Neural cell (in vitro differentiated cells): ENCODE results near the gene RAB13. TPM values are rescaled to one million over a fixed set of nuclear protein-coding genes. Genes with fewer than 3 reads are reported as not detected.

Source experiments
- H2AFZ ChIP-seq: fragments of 200-600, 300-800 bp; sonication (generic), shearing (Covaris generic); 2 replicates; pipeline ENCODE4 v1.6.0; 2014; ENCODE audit warnings: low read depth, mild to moderate bottlenecking, antibody characterized with exemption, low read length, moderate library complexity
- H3F3A ChIP-seq: fragments of 200-600 bp; shearing (Covaris generic); 2 replicates; pipeline ENCODE4 v1.6.1; 2016; ENCODE audit warnings: mild to moderate bottlenecking, moderate library complexity, mixed read lengths, antibody characterized with exemption, low read length; ENCODE audit not compliant: insufficient read depth, poor library complexity, severe bottlenecking
- H3K27ac ChIP-seq: fragments of 200-600, 300-800 bp; sonication (generic), shearing (Covaris generic); 2 replicates; pipeline ENCODE4 v1.5.1; 2014; ENCODE audit warnings: mild to moderate bottlenecking, low read length, moderate library complexity
- H3K27me3 ChIP-seq: fragments of 300-800, 200-600 bp; sonication (generic), shearing (Covaris generic); 2 replicates; pipeline ENCODE4 v1.6.0; 2014; ENCODE audit warnings: mild to moderate bottlenecking, low read depth, low read length, moderate library complexity; ENCODE audit not compliant: insufficient read depth
- H3K36me3 ChIP-seq: fragments of 300-800, 200-600 bp; sonication (generic), shearing (Covaris generic); 2 replicates; pipeline ENCODE4 v1.5.1; 2014; ENCODE audit warnings: mild to moderate bottlenecking, antibody characterized with exemption, low read length, moderate library complexity; ENCODE audit not compliant: insufficient read depth
- H3K4me2 ChIP-seq: fragments of 300-800, 200-600 bp; sonication (generic), shearing (Covaris generic); 2 replicates; pipeline ENCODE4 v1.6.0; 2014; ENCODE audit warnings: mild to moderate bottlenecking, low read length
- H3K4me3 ChIP-seq: fragments of 300-800, 200-600 bp; sonication (generic), shearing (Covaris generic); 2 replicates; pipeline ENCODE4 v1.5.1; 2014; ENCODE audit warnings: mild to moderate bottlenecking, low read length, moderate library complexity
- H3K79me2 ChIP-seq: fragments of 200-600 bp; shearing (Covaris generic); replicated peaks from 2 replicates; pipeline ENCODE4 v1.6.0; 2014; ENCODE audit warnings: mild to moderate bottlenecking, low read length, moderate library complexity; ENCODE audit not compliant: insufficient read depth
- H3K9ac ChIP-seq: fragments of 300-800, 200-600 bp; sonication (generic), shearing (Covaris generic); 2 replicates; pipeline ENCODE4 v1.6.1; 2016; ENCODE audit warnings: mild to moderate bottlenecking, low read length, mixed read lengths
- H3K9me2 ChIP-seq: fragments of 200-600 bp; shearing (Covaris generic); 2 replicates; pipeline ENCODE4 v1.6.1; 2016; ENCODE audit warnings: mild to moderate bottlenecking, low read length, mixed read lengths; ENCODE audit not compliant: insufficient read depth
- H3K9me3 ChIP-seq: fragments of 200-600, 300-800 bp; sonication (generic), shearing (Covaris generic); 2 replicates; pipeline ENCODE4 v1.6.1; 2016; ENCODE audit warnings: mild to moderate bottlenecking, mixed run types, low read length, moderate library complexity, mixed read lengths
- H4K20me1 ChIP-seq: fragments of 200-600 bp; shearing (Covaris generic); 2 replicates; pipeline ENCODE4 v1.6.1; 2016; ENCODE audit warnings: mild to moderate bottlenecking, mixed run types; ENCODE audit not compliant: insufficient read depth
- CTCF ChIP-seq: fragments of 450-650 bp; IDR thresholded peaks from 2 replicates; pipeline ENCODE4 v1.5.1; 2014; ENCODE audit warnings: antibody characterized with exemption, mild to moderate bottlenecking, moderate library complexity; ENCODE audit not compliant: poor library complexity, severe bottlenecking
- EP300 ChIP-seq: fragments of 450-650 bp; conservative IDR thresholded peaks from 2 replicates; pipeline ENCODE4 v1.6.1; 2014; ENCODE audit warnings: antibody characterized with exemption, mild to moderate bottlenecking, moderate library complexity; ENCODE audit not compliant: poor library complexity, severe bottlenecking
- EZH2 ChIP-seq: fragments of 200-600, 300-800 bp; shearing (Covaris generic), sonication (generic); IDR thresholded peaks from 2 replicates; pipeline ENCODE4 v1.6.1; 2014; ENCODE audit warnings: antibody characterized with exemption, low read length, borderline replicate concordance, mild to moderate bottlenecking; ENCODE audit not compliant: insufficient read depth, poor library complexity, severe bottlenecking
- MXI1 ChIP-seq: fragments of 450-650 bp; conservative IDR thresholded peaks from 2 replicates; pipeline ENCODE4 v1.6.1; 2014; ENCODE audit warnings: antibody characterized with exemption, mild to moderate bottlenecking; ENCODE audit not compliant: poor library complexity, severe bottlenecking
- POLR2AphosphoS5 ChIP-seq: IDR thresholded peaks from 2 replicates; pipeline ENCODE4 v1.6.1; 2012
- RAD21 ChIP-seq: fragments of 450-650 bp; conservative IDR thresholded peaks from 2 replicates; pipeline ENCODE4 v1.6.1; 2014; ENCODE audit warnings: antibody characterized with exemption, mild to moderate bottlenecking, moderate library complexity
- REST ChIP-seq: IDR thresholded peaks from 2 replicates; pipeline ENCODE4 v1.6.1; 2012; ENCODE audit warnings: borderline replicate concordance
- SMC3 ChIP-seq: fragments of 450-650 bp; conservative IDR thresholded peaks from 2 replicates; pipeline ENCODE4 v1.6.1; 2014; ENCODE audit warnings: antibody characterized with exemption, mild to moderate bottlenecking, moderate library complexity; ENCODE audit not compliant: poor library complexity
- TAF1 ChIP-seq: IDR thresholded peaks from 2 replicates; pipeline ENCODE4 v1.6.1; 2012; ENCODE audit warnings: low read depth
- polyA plus RNA-seq: library from polyadenylated mRNA; depleted of rRNA; stranded (reverse); fragments of >200 nt; gene quantifications from 2 replicates; pipeline ENCODE4 v1.2.3, GENCODE V29; 2014

Gene RAB13
- polyA plus RNA-seq, 1 donor from 2014 or later: 0.53 TPM

- no peaks in the 10 kb centered on the region for H3F3A ChIP-seq
Measured at GRCh38 chr1:153987621-153988020, 1.5 kb upstream of the RAB13 start.

GRCh38 chr1:153985341-153985912 lies 712 bp downstream of the RAB13 start:
- Histone ChIP-seq H3K4me3 (no peak overlapping the region), H4K20me1 (no peaks in the 10 kb centered on the region), H2AFZ (no peak overlapping the region), H3K36me3 (no peaks in the 10 kb centered on the region), H3K9me2 (no peaks in the 10 kb centered on the region), H3K9me3 (no peaks in the 10 kb centered on the region), H3F3A (no peaks in the 10 kb centered on the region), H3K4me2 (no peak overlapping the region), H3K79me2 (no peaks in the 10 kb centered on the region), H3K27ac (no peak overlapping the region), H3K27me3 (no peaks in the 10 kb centered on the region), H3K9ac (no peak overlapping the region)
- no peak for TF ChIP-seq SMC3
- TF ChIP-seq TAF1: no peak
- TF ChIP-seq CTCF: no peak
- TF ChIP-seq EZH2: no peak
- no peak for TF ChIP-seq REST
- no peak for TF ChIP-seq POLR2AphosphoS5

More at GRCh38 chr1:153987621-153988020, 1.5 kb upstream of the RAB13 start:
- Histone ChIP-seq H3K9me3 (no peaks in the 10 kb centered on the region), H3K27ac (no peak overlapping the region), H3K4me2 (no peak overlapping the region), H3K4me3 (no peak overlapping the region), H3K9me2 (no peaks in the 10 kb centered on the region), H3K9ac (no peak overlapping the region), H4K20me1 (no peaks in the 10 kb centered on the region), H3K36me3 (peaks cover 2% of the 10 kb centered on the region), H3K79me2 (peaks cover 15% of the 10 kb centered on the region), H2AFZ (no peak overlapping the region), H3K27me3 (no peaks in the 10 kb centered on the region)
- TF ChIP-seq RAD21 (no peak), MXI1 (no peak), EP300 (no peak), EZH2 (no peak), REST (no peak), CTCF (no peak), TAF1 (no peak), POLR2AphosphoS5 (no peak), SMC3 (no peak)
